Ascending aorta (tissue), 2 donors: ENCODE measurements around the gene ITGAL. TPM values are rescaled to one million over a fixed set of nuclear protein-coding genes. Genes with fewer than 3 reads are reported as not detected.

Source experiments
- DNase-seq, 2 donors: peaks; one replicate each; pipeline ENCODE4 v3.0.0-alpha.2; 2019; ENCODE audit warnings: low spot score in 2 of 2
- H3K27ac ChIP-seq, 2 donors: fragments of 200-600 bp; sonication (generic); one replicate each; pipeline ENCODE4 v1.5.1; 2016 to 2017; ENCODE audit warnings: mild to moderate bottlenecking in 1 of 2
- H3K27me3 ChIP-seq: fragments of 200-600 bp; sonication (generic); one replicate; pipeline ENCODE4 v1.5.1; 2017
- H3K36me3 ChIP-seq, 2 donors: fragments of 200-600 bp; sonication (generic); one replicate each; pipeline ENCODE4 v1.5.1; 2016
- H3K4me1 ChIP-seq, 2 donors: fragments of 200-600 bp; sonication (generic); one replicate each; pipeline ENCODE4 v1.5.1; 2016 to 2017; ENCODE audit warnings: mild to moderate bottlenecking in 1 of 2
- H3K4me3 ChIP-seq, 2 donors: fragments of 200-600 bp; sonication (generic); one replicate each; pipeline ENCODE4 v1.5.1; 2016 to 2017; ENCODE audit warnings: mild to moderate bottlenecking in 1 of 2
- H3K9me3 ChIP-seq, 2 donors: fragments of 200-600 bp; sonication (generic); one replicate each; pipeline ENCODE4 v1.5.1; 2016
- CTCF ChIP-seq, 3 experiments: fragments of 200-600 bp in 2 of 3; fragments of 450-650 bp in 1 of 3; sonication (generic) in 2 of 3; IDR thresholded peaks; one replicate each; pipeline ENCODE4 v1.5.1; 2016 to 2019; ENCODE audit warnings: antibody characterized with exemption in 3 of 3, mild to moderate bottlenecking in 1 of 3, moderate library complexity in 1 of 3
- intact Hi-C: fragments of 100-400 bp; cut with DNase I; formaldehyde crosslinking; loops from one replicate; pipeline ENCODE4 v1.15.1; 2023
- total RNA-seq: library from RNA; depleted of rRNA; stranded (reverse); fragments of >200 nt; gene quantifications from one replicate; pipeline ENCODE4 v1.1.0, GENCODE V29; 2016

The ITGAL gene
- total RNA-seq, 1 donor from 2014 or later = 0.11 TPM

GRCh38 chr16:30552956-30553355 is 80.4 kb downstream of the ITGAL start:
- intact Hi-C loops = no loop called here
- no peak for TF ChIP-seq CTCF (IDR thresholded peaks at IDR 0.05)

GRCh38 chr16:30553393-30553899 is 80.9 kb downstream of the ITGAL start:
- Histone ChIP-seq H3K27ac (no peak overlapping the region), H3K27me3 (no peaks in the 10 kb centered on the region), H3K36me3 (peaks cover 17 to 34% of the 10 kb centered on the region in 2 donors), H3K9me3 (no peaks in the 10 kb centered on the region), H3K4me1 (peaks cover 8 to 9% of the 10 kb centered on the region in 2 donors), H3K4me3 (no peak overlapping the region)
- no peak for TF ChIP-seq CTCF (IDR thresholded peaks at IDR 0.05)
- intact Hi-C loops = no loop called here
- DNase-seq = no peak

More at GRCh38 chr16:30552956-30553355, 80.4 kb downstream of the ITGAL start:
- no peaks in the 10 kb centered on the region for H3K9me3 ChIP-seq
- H3K4me1 ChIP-seq = peaks cover 8 to 9% of the 10 kb centered on the region in 2 donors
- H3K4me3 ChIP-seq = no peak overlapping the region
- no peak for DNase-seq
- no peaks in the 10 kb centered on the region for H3K27me3 ChIP-seq
- no peak overlapping the region for H3K27ac ChIP-seq
- H3K36me3 ChIP-seq = peaks cover 17 to 34% of the 10 kb centered on the region in 2 donors

- DNase-seq = no peak
- peaks cover 17 to 34% of the 10 kb centered on the region in 2 donors for H3K36me3 ChIP-seq
- no peak overlapping the region for H3K27ac ChIP-seq
- intact Hi-C loops = no loop called here
- TF ChIP-seq CTCF (IDR thresholded peaks at IDR 0.05) = no peak
- H3K4me3 ChIP-seq = no peak overlapping the region
- H3K27me3 ChIP-seq = no peaks in the 10 kb centered on the region
- peaks cover 8 to 9% of the 10 kb centered on the region in 2 donors for H3K4me1 ChIP-seq
- no peaks in the 10 kb centered on the region for H3K9me3 ChIP-seq
Measured at GRCh38 chr16:30554557-30555314, 82.2 kb downstream of the ITGAL start.

GRCh38 chr16:30555315-30556124 is 83.0 kb downstream of the ITGAL start:
- Histone ChIP-seq H3K4me3 (no peak overlapping the region), H3K36me3 (peaks cover 17 to 34% of the 10 kb centered on the region in 2 donors), H3K27me3 (no peaks in the 10 kb centered on the region), H3K27ac (no peak overlapping the region), H3K9me3 (no peaks in the 10 kb centered on the region), H3K4me1 (peaks cover 8 to 9% of the 10 kb centered on the region in 2 donors)
- no peak for DNase-seq
- intact Hi-C loops = no loop called here
- no peak for TF ChIP-seq CTCF (IDR thresholded peaks at IDR 0.05)

GRCh38 chr16:30556125-30556473 is 83.6 kb downstream of the ITGAL start:
- Histone ChIP-seq H3K4me3 (no peak overlapping the region), H3K4me1 (peaks cover 8 to 9% of the 10 kb centered on the region in 2 donors), H3K36me3 (peaks cover 17 to 34% of the 10 kb centered on the region in 2 donors), H3K27me3 (no peaks in the 10 kb centered on the region), H3K9me3 (no peaks in the 10 kb centered on the region), H3K27ac (no peak overlapping the region)
- intact Hi-C loops = no loop called here
- DNase-seq = no peak
- TF ChIP-seq CTCF (IDR thresholded peaks at IDR 0.05) = no peak
